GM08714 (cell line): ENCODE results near the gene MLF2.
A peak's percentile ranks its signal among the peaks of the same experiment; 100 is the strongest.
"Not testable (repeated sequence)": the region's sequence is repeated elsewhere in the genome, so short reads cannot be mapped to it uniquely, and the experiment has no call there.

Experiments used
- H3K4me3 ChIP-seq: fragments of 200-500 bp; sonication (Bioruptor generic); 2 replicates; pipeline ENCODE4 v1.5.1; 2014; ENCODE audit warnings: mild to moderate bottlenecking, low read length, inconsistent platforms
- ZNF274 ChIP-seq: IDR thresholded peaks from 2 replicates; pipeline ENCODE4 v1.6.1; 2012; ENCODE audit warnings: mild to moderate bottlenecking, low read depth, low read length

Gene MLF2

DNA sequence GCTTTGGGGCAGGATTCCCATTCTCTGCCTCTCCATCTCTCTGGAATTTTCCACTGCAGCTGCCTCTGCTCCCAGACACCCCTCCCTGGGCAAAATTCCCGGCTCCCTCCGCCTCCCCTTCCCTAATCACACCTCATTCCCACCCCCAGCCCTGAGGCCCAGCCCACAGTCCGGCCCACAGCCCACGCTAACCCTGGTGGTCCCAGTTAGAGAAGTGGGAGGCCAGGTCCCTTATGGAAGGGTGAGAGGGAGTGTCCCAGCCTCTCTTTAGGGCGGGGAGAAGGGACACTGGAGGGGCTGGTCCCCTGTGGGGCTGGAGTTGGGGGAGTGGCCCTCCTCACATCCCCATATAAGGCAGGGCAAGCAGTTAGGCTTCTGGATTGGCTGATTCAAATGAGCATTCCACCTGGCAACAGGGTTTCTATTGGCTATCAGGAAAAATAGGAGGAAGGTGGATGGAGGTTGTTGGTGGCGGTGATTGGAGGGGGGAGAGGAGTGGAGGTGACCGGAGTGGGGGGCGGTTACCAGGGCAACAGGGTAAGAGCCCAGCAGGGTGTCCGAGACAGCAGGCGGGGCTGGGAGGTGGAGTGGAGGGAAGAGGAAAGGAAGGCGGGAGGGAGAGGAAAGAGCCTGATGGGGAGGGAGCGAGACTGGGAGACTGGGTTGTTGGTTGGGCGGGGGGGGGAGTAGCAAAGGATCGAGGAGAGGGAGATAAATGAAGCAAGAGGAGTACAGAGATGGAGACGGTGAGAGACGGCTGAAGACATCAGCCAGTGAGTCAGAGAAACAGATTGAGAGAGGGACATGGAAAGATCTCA lies 11.3 kb upstream of the MLF2 start:
- TF ChIP-seq ZNF274, result no peak
- H3K4me3 ChIP-seq, result no peak overlapping the region; the same call in 1 of the 2 replicates

DNA sequence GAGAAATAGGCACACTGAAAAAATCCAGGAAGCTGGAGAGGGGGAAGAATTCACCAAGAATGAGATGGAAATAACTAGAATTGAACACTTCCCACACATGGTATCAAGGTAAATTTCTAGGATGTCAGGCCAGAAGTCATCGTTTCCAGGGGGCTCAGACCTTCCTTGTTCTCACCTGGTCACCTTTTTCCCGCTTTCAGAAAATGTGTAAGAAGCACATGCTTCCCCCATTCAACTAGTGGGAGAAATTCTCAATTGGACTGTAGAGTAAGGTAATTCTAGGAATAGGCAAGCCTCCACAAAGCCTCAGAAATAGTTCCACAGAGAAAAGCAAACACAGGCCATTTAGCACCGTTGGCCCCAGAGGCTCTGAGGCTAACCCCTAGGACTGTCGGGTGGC lies 10.4 kb upstream of the MLF2 start:
- H3K4me3 ChIP-seq, result no peak overlapping the region
- no peak for TF ChIP-seq ZNF274

DNA sequence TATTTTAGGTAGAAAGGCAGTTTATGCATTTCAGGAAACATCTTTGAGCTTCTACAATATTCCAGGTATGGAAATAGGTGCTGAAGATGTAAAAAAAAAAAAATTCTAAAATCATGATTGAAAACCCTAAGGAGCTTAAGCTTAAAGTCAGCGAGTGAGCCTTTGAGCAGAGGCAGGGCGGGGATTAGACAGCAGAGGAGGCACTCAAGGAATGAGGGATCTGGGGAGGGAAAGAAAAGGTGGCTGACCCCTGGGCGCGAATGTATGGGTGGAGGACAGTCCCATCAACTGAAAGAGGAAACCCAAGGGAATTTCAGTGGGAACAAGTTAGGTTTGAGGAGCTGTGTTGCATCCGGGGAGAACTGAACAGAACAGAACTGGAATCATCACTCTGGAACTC lies 6.8 kb upstream of the MLF2 start:
- TF ChIP-seq ZNF274, result no peak
- H3K4me3 ChIP-seq, result no peak overlapping the region

DNA sequence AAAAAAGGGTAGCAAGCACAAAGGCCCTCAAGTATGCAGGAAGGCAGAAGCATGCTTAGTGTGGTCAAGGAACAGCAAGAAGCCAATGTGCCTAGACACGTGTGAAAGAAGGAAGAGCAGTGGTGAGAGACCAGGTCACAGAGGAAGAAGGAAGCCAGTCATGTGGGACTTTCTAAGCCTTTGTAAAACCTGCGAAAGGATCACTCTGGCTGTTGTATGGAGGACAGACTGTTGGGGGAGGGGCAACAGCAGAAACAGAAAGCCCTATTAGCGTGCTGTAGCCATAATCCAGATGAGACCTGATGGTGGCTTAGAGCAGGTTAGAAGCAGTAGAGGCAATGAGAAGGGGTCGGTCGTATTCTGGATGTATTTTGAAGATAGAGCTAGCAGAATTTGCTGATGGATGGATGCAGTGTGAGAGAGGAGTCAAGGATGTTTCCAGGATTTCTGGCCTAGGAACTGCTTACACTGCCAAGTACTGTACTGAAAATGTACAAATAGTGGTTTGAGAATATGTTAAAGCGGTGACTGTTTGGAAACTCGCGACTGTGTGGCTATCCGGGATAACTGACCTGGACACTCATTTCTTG lies 5.7 kb upstream of the MLF2 start:
- H3K4me3 ChIP-seq, result no peak overlapping the region

DNA sequence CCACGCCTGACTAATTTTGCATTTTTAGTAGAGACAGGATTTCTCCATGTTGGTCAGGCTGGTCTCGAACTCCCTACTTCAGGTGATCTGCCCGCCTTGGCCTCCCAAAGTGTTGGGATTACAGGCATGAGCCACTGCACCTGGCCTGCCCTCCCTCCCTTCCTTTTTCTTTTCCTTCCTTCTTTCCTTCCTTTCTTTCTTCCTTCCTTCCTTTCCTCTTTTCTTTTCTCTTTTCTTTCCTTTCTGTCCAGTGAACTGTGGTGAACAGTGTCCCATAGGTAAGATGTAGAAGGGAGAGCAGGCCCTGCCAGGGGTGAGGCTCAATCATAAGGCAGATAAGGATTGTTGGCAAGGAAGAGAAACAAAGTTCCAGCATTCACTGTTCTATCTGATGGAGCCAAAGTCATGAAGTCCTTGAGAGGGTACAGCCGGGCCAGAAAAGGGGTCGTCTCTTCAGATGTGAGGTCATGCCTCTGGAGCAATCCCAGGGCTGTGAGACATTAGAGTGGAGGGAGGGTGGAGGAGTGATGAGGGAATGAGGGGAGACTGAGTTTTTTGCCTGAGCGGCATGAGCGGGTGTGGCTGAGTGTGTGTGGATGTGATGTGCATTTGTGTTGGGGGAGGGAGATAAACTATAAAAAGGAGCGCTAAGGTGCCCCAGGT lies 4.2 kb upstream of the MLF2 start:
- H3K4me3 ChIP-seq, result no peak overlapping the region
- no peak for TF ChIP-seq ZNF274

More for the DNA sequence above, 5.7 kb upstream of the MLF2 start:
- TF ChIP-seq ZNF274, result no peak

DNA sequence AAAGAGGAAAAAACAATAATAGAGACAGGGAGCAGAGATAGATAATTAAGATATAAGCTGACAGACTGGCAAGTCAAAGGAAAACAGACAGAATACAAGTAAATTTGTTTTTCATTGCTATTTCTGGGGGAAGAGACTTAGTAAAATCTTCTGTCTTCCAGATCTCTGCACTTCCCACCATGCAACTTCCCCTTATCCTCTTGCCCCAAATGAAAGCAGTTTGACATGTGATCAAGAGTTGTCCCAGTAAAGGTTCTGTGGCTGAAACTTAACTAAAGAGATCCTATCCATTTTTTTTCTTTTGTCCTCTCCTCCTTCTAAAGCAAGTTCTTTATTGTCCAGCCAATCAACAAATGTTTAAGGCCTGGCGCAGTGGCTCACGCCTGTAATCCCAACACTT lies 1.5 kb upstream of the MLF2 start:
- no peak overlapping the region for H3K4me3 ChIP-seq
- no peak for TF ChIP-seq ZNF274

DNA sequence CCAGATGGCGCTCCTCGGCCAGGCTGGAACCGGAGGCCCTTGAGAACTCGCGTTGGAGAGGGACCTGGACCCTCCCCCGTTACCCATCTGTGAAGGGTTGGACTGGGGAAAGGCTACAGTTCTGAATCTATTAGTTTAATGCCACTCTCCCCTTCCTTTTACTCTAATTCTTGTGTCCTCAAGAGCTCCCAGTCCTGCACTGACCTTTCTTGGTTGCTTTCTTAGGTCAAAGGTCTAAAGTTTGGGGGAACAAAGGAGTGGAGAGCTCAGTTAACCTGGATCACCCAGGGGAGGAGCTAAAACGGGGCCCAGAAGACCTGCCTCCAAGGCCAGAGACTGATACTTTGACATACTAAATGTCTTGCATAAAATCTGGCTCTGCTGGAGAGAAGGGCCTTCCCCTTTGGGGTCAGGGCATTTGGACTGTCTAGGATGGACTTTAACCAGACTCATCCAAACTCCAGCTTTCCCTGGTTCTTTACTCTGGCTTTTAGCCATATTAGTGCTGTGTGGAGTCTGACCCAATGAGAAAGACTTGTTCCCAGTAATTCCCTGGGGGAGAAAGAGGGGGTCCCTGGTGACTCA lies 923 bp upstream of the MLF2 start:
- TF ChIP-seq ZNF274, result no peak
- no peak overlapping the region for H3K4me3 ChIP-seq

DNA sequence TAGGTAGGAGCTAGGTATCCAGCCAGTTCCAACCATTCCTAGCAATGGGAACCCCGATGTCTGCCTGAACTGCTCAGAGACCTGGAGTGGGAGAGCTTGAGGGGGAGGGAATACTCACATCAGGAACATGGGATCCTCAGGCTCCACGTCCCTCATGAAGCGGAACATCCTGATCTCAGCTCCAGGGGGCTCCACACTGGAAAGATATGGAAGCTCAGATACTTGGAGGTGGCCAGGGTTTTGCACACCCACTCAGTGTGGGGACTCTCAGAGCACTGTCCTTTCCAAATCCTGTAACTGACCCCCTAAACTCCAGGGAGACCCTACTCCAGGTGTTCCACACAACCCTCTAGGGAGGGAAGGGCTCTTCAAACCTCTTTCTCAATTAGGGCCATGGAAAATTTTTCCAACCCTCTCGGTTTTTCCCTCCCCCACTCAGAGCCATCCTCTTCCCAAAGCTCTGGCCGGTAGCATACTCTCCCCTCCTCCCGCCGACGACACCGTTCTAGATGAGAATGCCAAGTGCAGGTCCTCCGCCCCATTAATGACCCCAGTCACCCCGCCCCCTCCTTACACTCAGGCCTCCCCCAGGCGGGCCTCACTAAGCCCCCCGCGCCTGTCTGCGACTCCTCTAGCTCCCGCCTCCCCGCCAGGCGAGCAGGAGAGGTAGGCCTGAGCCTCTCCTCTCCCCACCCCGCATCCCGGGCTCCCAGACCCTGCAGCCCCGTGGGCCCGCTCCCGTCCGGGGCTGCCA lies 597 bp downstream of the MLF2 start:
- H3K4me3 ChIP-seq, result peak overlapping the region; percentile 86
- TF ChIP-seq ZNF274, result no peak

DNA sequence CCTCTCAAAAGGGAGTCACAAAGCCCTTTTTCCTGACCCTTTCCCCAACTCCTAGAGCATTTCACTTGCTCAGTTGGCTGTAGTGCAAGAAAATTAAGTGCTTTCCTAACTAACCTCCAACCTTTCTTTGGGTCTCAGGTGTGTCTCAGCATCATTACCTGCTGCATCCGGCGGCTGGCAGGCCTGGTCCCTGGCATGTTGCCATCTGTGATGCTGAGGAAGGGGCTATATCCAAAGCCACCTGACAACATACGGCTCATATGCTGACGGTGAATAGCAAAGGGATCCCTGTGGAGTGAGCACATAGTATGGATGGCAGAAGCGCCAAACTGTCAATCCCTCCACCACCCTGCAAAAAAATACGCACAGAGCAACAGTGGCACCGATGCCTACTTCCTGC lies 1.2 kb downstream of the MLF2 start:
- peak overlapping the region; percentile 86; the same call in 1 of the 2 replicates for H3K4me3 ChIP-seq
- no peak for TF ChIP-seq ZNF274

DNA sequence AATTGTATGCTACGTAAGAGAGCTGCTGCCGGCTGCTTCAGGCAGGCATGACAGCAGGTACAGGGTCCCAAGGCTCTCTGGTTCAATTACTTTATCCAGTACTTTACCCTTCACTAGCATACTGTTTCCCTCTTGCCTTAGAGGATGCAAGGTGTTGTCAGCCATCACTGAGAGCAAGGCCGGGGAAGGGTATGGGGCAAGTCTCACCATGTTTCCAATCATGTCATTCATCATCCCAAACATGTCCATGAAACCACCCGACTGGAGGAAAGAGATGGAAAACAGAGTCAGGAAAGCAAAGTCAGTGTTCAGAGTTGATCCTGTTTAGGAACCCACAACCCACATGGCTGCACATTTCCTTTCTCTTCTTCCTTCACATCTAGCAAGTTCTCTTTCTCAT lies 2.4 kb downstream of the MLF2 start:
- TF ChIP-seq ZNF274, result no peak
- no peak overlapping the region for H3K4me3 ChIP-seq

DNA sequence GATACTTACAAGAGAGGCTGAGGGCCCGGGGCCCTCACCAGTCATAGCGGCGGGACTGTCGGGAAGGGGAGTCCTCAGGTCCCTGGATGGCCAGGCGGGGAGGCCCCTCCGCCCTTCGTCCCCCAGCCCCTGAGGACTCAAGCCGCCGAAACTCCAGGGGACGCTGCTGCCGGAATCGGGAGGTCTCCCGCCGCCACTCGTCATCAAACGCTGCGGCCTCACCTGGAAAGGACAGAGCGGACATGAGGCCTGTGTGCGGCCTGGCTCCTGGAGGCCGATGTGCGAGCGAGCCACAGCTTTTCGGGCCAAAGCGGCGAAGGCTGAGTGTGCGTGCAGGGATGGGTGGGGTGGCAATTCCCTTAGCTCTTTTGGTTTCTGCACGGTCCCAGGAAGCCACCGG lies 4.2 kb downstream of the MLF2 start:
- TF ChIP-seq ZNF274, result no peak
- no peak overlapping the region for H3K4me3 ChIP-seq

DNA sequence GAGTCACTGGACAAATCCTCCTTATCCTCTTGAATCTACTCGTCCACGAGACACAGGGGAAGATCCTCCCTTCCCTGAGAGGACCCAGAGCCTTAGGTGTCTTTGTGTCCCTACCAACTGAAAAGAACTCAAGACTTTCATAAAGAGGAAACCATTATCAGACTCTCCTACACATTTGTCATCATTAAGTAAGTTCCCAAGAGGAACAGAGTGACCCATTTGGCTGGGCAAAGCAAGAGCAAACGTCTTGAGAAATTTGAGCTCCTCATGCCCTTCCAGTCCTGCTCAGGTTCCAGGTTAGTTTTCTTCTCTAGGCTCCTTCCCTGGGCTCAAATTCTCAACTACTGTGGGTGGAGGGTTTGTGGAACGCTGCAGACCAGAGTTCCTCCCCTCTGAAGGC lies 5.7 kb downstream of the MLF2 start:
- TF ChIP-seq ZNF274, result no peak
- no peak overlapping the region for H3K4me3 ChIP-seq

DNA sequence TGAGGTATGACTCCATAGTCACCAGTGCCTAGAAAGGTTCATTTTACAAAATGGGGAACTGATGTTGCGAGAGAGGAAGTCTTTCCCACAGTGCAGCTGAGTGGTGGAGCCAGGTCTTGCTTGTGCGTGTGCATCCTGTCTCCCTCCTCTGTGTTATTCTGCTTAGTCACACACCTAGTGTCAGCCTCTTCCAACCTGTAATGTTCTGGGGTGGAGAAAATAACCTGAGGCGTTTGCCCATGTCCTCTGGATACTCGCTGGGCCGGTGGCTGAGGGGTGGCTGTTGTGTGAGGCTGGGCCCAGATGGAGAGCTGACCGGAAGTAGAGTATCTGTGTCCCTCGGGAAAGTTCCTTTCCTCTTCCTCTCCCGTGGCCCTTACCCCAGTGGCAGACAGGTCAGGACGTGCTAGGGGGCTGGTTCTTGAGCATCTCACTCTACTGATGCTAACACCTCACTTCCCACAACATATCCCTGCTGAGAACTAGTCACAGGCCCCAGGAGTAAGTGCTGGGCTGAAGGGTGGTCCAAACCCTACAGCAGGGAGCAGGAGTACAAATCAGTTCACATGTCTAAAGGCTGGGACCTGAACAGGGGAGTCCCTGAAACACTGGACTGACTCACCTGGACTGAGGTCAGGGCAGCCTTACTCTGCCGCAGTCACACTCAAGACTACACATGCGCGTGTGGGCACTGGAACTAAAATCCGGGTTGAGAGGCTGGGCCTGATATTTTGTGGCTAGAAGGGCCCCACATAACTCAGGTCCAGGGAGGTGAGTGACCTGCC lies 7.0 kb downstream of the MLF2 start:
- H3K4me3 ChIP-seq, result no peak overlapping the region
- no peak for TF ChIP-seq ZNF274

DNA sequence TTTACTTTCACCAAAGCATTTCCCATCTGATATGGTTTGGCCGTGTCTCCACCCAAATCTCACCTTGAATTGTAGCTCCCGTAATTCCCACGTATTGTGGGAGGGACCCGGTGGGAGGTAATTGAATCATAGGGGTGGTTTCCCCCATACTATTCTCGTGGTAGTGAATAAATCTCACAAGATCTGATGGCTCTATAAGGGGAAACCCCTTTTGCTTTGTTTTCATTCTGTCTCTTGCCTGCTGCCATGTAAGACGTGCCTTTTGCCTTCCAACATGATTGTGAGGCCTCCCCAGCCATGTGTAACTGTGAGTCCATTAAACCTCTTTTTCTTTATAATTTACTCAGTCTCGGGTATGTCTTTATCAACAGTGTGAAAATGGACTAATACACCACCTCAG lies 9.6 kb downstream of the MLF2 start:
- H3K4me3 ChIP-seq, result not testable (repeated sequence)
